Endothelial cell of umbilical vein (primary cell): Measurements from ENCODE around the gene SH3BGRL2. TPM values are rescaled to one million over a fixed set of nuclear protein-coding genes. Genes with fewer than 3 reads are reported as not detected.

Experiments used
- BruUV-seq: library from RNA; stranded (reverse); fragments of 400-500 nt; replicated peaks from 2 replicates; lab custom pipeline; 2021; lab: Mats Ljungman, UMichigan
- CTCF ChIA-PET: fragments of 300-600, 350-600 bp; sonication (Branson Sonifier 250); formaldehyde crosslinking; loops from one replicate; lab custom pipeline; 2021; ENCODE audit warnings: antibody characterized with exemption, inconsistent platforms; lab: Charles Lee
- POLR2A ChIA-PET: fragments of 300-600, 350-600 bp; sonication (Branson Sonifier 250); formaldehyde crosslinking; loops from one replicate; lab custom pipeline; 2021; ENCODE audit warnings: antibody characterized with exemption, inconsistent platforms; lab: Charles Lee
- DNase-seq: peaks from one replicate; pipeline ENCODE4 v3.0.0-alpha.2; 2011; ENCODE audit warnings: low read depth, low spot score
- FAIRE-seq: peaks from 2 replicates; lab custom pipeline; 2011; peaks lifted over from hg19 to GRCh38; lab: Jason Lieb, UNC
- H2AFZ ChIP-seq: 2 replicates; pipeline ENCODE4 v1.6.0; 2012; ENCODE audit warnings: low read depth, low read length, control low read depth, inconsistent platforms
- H3K27ac ChIP-seq: 2 replicates; pipeline ENCODE4 v1.5.1; 2011; ENCODE audit warnings: low read depth, mild to moderate bottlenecking, control low read depth, low read length, moderate library complexity; ENCODE audit not compliant: insufficient read depth
- H3K27me3 ChIP-seq, 2 experiments: 2 replicates each; pipeline versions ENCODE4 v1.6.0 to v1.6.1; 2011; ENCODE audit warnings: low read length in 2 of 2, mixed read lengths in 1 of 2; ENCODE audit not compliant: control insufficient read depth in 2 of 2, insufficient read depth in 2 of 2
- H3K36me3 ChIP-seq, 2 experiments: 2 replicates in 1 of 2; 3 replicates in 1 of 2; pipeline ENCODE4 v1.5.1; 2011; ENCODE audit warnings: low read length in 2 of 2, mild to moderate bottlenecking in 1 of 2, moderate library complexity in 1 of 2; ENCODE audit not compliant: control insufficient read depth in 2 of 2, insufficient read depth in 2 of 2; ENCODE audit errors: extremely low read depth in 1 of 2
- H3K4me1 ChIP-seq: 3 replicates; pipeline ENCODE4 v1.5.1; 2011; ENCODE audit warnings: mild to moderate bottlenecking, low read length; ENCODE audit not compliant: control insufficient read depth, insufficient read depth; ENCODE audit errors: extremely low read depth
- H3K4me2 ChIP-seq: 2 replicates; pipeline ENCODE4 v1.6.1; 2011; ENCODE audit warnings: low read length, control low read depth, mixed read lengths; ENCODE audit not compliant: insufficient read depth
- H3K4me3 ChIP-seq, 3 experiments: fragments of 200-600 bp in 1 of 3; sonication (generic), shearing (Covaris generic) in 1 of 3; replicated peaks in 1 of 3; 2 replicates each; pipeline ENCODE4 v1.5.1; 2011 to 2016; ENCODE audit warnings: control low read depth in 3 of 3, low read length in 3 of 3, mild to moderate bottlenecking in 2 of 3, inconsistent platforms in 1 of 3, low read depth in 1 of 3, moderate library complexity in 1 of 3; ENCODE audit not compliant: insufficient read depth in 1 of 3
- H3K79me2 ChIP-seq: 2 replicates; pipeline ENCODE4 v1.6.0; 2012; ENCODE audit warnings: low read length, inconsistent platforms; ENCODE audit not compliant: control insufficient read depth, insufficient read depth
- H3K9ac ChIP-seq: replicated peaks from 2 replicates; pipeline ENCODE3; 2011; ENCODE audit warnings: low read length, control low read depth; ENCODE audit not compliant: insufficient read depth; ENCODE audit errors: extremely low read depth
- H3K9me1 ChIP-seq: replicated peaks from 3 replicates; pipeline ENCODE4 v1.6.0; 2011; ENCODE audit warnings: mild to moderate bottlenecking, low read length; ENCODE audit not compliant: control insufficient read depth, insufficient read depth; ENCODE audit errors: extremely low read depth
- H3K9me3 ChIP-seq: replicated peaks from 2 replicates; pipeline ENCODE4 v1.5.1; 2012; ENCODE audit warnings: low read length, inconsistent platforms; ENCODE audit not compliant: control insufficient read depth, insufficient read depth
- H4K20me1 ChIP-seq: replicated peaks from 2 replicates; pipeline ENCODE3; 2011; ENCODE audit warnings: mild to moderate bottlenecking, low read length; ENCODE audit not compliant: control insufficient read depth, insufficient read depth; ENCODE audit errors: extremely low read depth
- EZH2 ChIP-seq: IDR thresholded peaks from 2 replicates; pipeline ENCODE4 v1.6.1; 2012; ENCODE audit warnings: borderline replicate concordance, low read depth, mild to moderate bottlenecking, moderate library complexity, low read length, inconsistent platforms; ENCODE audit not compliant: severe bottlenecking
- FOS ChIP-seq: IDR thresholded peaks from 2 replicates; pipeline ENCODE4 v1.6.1; 2011; ENCODE audit warnings: mild to moderate bottlenecking, low read length, moderate library complexity, borderline replicate concordance; ENCODE audit not compliant: insufficient read depth
- GATA2 ChIP-seq: IDR thresholded peaks from 2 replicates; pipeline ENCODE4 v1.7.0; 2011; ENCODE audit warnings: low read depth, mild to moderate bottlenecking, moderate library complexity, mixed read lengths, low read length; ENCODE audit not compliant: insufficient read length, insufficient read depth
- JUN ChIP-seq: IDR thresholded peaks from 2 replicates; pipeline ENCODE4 v1.6.1; 2011; ENCODE audit warnings: borderline replicate concordance, low read depth; ENCODE audit not compliant: insufficient read length, insufficient read depth
- MYC ChIP-seq: IDR thresholded peaks from one replicate; pipeline ENCODE4 v1.6.1; 2011; ENCODE audit warnings: mild to moderate bottlenecking, low read depth, low read length
- POLR2A ChIP-seq: IDR thresholded peaks from 2 replicates; pipeline ENCODE4 v1.6.1; 2012; ENCODE audit warnings: low read depth, mild to moderate bottlenecking, control low read depth, low read length
- POLR2AphosphoS5 ChIP-seq: IDR thresholded peaks from 2 replicates; pipeline ENCODE4 v1.6.1; 2012; ENCODE audit warnings: low read depth, mild to moderate bottlenecking, control low read depth, low read length, moderate library complexity; ENCODE audit not compliant: insufficient read depth
- dilution Hi-C: fragments of 300-500 bp; cut with MboI; formaldehyde crosslinking; loops from one replicate; pipeline ENCODE4 v1.15.0; 2019; ENCODE audit warnings: low sequenced_read_pairs; ENCODE audit not compliant: extremely low pct_ligation_motif_present
- intact Hi-C: fragments of 100-400 bp; cut with micrococcal nuclease; formaldehyde crosslinking; loops from one replicate; pipeline ENCODE4 v1.10.0; 2022
- polyA plus RNA-seq, 4 experiments: library from polyadenylated mRNA; depleted of rRNA in 3 of 4; stranded (reverse) in 3 of 4; unstranded in 1 of 4; fragments of >200 nt; gene quantifications; 2 replicates each; pipeline versions ENCODE4 v1.2.1 to v1.2.3, GENCODE V29; 2011 to 2012; ENCODE audit warnings: missing spikeins in 1 of 4
- total RNA-seq: library from RNA; stranded (reverse); gene quantifications from 2 replicates; pipeline ENCODE4 v1.2.3, GENCODE V29; 2021
- TF ChIP-seq, protein P1 (sequence below), 2 donors: IDR thresholded peaks; 1 replicate in 1 of 2; 2 replicates in 1 of 2; pipeline ENCODE4 v1.5.1; 2011; ENCODE audit warnings: low read length in 2 of 2, mild to moderate bottlenecking in 2 of 2, moderate library complexity in 2 of 2, control low read depth in 1 of 2, inconsistent platforms in 1 of 2, low read depth in 1 of 2; ENCODE audit not compliant: insufficient read depth in 1 of 2; ENCODE audit errors: extremely low read depth in 1 of 2
- TF ChIP-seq, protein P2 (sequence below): IDR thresholded peaks from 2 replicates; pipeline ENCODE4 v1.6.1; 2011; ENCODE audit not compliant: insufficient read depth, insufficient read length

The SH3BGRL2 gene
- total and polyA plus RNA-seq, 2 donors (not counting 3 experiments of a cell fraction or from before 2014, with no cell fraction given), result 3.2 to 10.7 TPM

DNA sequence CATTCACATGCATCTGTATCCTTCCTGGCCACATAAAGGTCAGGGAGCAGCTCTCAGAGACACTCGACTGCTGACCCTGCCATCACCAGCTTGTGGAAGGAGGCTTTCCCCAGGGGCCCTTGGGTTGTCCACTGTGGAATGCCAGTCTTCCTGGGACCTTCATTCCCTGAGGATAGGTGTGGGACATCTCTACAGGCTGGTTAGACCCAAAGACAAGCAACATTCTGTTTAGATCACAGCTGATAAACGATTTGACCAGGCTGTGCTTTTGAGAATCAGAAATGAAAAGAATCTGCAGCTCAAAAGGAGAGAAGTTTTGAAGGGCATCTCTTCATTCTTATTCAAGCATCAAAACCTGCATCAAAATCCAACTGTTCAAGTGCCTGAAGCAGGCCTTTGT is 18.2 kb upstream of the SH3BGRL2 start:
- Histone ChIP-seq H3K27ac (no peak overlapping the region), H3K4me3 (no peak overlapping the region), H3K9me1 (no peaks in the 10 kb centered on the region), H2AFZ (no peak overlapping the region), H3K9me3 (no peaks in the 10 kb centered on the region), H3K4me1 (no peaks in the 10 kb centered on the region), H3K27me3 (no peaks in the 10 kb centered on the region), H3K9ac (no peak overlapping the region), H3K79me2 (no peaks in the 10 kb centered on the region), H3K36me3 (no peaks in the 10 kb centered on the region), H4K20me1 (no peaks in the 10 kb centered on the region), H3K4me2 (no peak overlapping the region)
- no peak for TF ChIP-seq MYC
- TF ChIP-seq POLR2AphosphoS5, result no peak
- no peak for TF ChIP-seq POLR2A
- no peak for FAIRE-seq
- ChIA-PET POLR2A (no interaction called here), CTCF (interaction anchor here (0.7 to 1.2 kb wide), 4 partner anchors 13 to 255 kb away, joined by 3 to 4 read pairs (median 4); no protein-coding TSS in a partner anchor)
- DNase-seq, result no peak
- dilution Hi-C loops, result no loop called here
- BruUV-seq, result no TSS peak
- intact Hi-C loops, result no loop called here

- no peak overlapping the region for H3K9ac ChIP-seq
- no peak for DNase-seq
- H4K20me1 ChIP-seq, result no peaks in the 10 kb centered on the region
- no peaks in the 10 kb centered on the region for H3K36me3 ChIP-seq
- no TSS peak for BruUV-seq
- CTCF ChIA-PET, result interaction anchor here (1.2 kb wide), 1 partner anchor 12 kb away, joined by 3 read pairs; no protein-coding TSS in a partner anchor
- no peaks in the 10 kb centered on the region for H3K9me1 ChIP-seq
- H3K79me2 ChIP-seq, result no peaks in the 10 kb centered on the region
- no peaks in the 10 kb centered on the region for H3K4me1 ChIP-seq
- intact Hi-C loops, result no loop called here
- H2AFZ ChIP-seq, result no peak overlapping the region
- dilution Hi-C loops, result no loop called here
- no peaks in the 10 kb centered on the region for H3K27me3 ChIP-seq
- no peak overlapping the region for H3K27ac ChIP-seq
- H3K4me3 ChIP-seq, result no peak overlapping the region
- H3K4me2 ChIP-seq, result no peak overlapping the region
- TF ChIP-seq, protein P1, sequence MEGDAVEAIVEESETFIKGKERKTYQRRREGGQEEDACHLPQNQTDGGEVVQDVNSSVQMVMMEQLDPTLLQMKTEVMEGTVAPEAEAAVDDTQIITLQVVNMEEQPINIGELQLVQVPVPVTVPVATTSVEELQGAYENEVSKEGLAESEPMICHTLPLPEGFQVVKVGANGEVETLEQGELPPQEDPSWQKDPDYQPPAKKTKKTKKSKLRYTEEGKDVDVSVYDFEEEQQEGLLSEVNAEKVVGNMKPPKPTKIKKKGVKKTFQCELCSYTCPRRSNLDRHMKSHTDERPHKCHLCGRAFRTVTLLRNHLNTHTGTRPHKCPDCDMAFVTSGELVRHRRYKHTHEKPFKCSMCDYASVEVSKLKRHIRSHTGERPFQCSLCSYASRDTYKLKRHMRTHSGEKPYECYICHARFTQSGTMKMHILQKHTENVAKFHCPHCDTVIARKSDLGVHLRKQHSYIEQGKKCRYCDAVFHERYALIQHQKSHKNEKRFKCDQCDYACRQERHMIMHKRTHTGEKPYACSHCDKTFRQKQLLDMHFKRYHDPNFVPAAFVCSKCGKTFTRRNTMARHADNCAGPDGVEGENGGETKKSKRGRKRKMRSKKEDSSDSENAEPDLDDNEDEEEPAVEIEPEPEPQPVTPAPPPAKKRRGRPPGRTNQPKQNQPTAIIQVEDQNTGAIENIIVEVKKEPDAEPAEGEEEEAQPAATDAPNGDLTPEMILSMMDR (IDR thresholded peaks at IDR 0.05; ENCODE audit: extremely low read depth in 1 of 2, insufficient read depth in 1 of 2, low read depth in 1 of 2, low read length in 2 of 2), result no peak
- TF ChIP-seq POLR2AphosphoS5 (no peak), MYC (no peak), JUN (no peak), POLR2A (no peak), GATA2 (no peak), EZH2 (no peak), FOS (no peak)
- TF ChIP-seq, protein P2, sequence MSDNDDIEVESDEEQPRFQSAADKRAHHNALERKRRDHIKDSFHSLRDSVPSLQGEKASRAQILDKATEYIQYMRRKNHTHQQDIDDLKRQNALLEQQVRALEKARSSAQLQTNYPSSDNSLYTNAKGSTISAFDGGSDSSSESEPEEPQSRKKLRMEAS, result no peak
- no peak for FAIRE-seq
- no peaks in the 10 kb centered on the region for H3K9me3 ChIP-seq
- POLR2A ChIA-PET, result no interaction called here
Measured at GRCh38 chr6:79613912-79614311, 17.2 kb upstream of the SH3BGRL2 start.
